Measurements from ENCODE around the gene GALNT1.

- no peak for TF ChIP-seq ZNF425 (CRISPR knock-in tag; conservative IDR thresholded peaks at IDR 0.05)
- TF ChIP-seq ATF3 (CRISPR knock-in tag; conservative IDR thresholded peaks at IDR 0.05), result no peak
- no peak for TF ChIP-seq NR1H2 (CRISPR knock-in tag; IDR thresholded peaks at IDR 0.05)
- no peak for TF ChIP-seq AR (CRISPR knock-in tag; IDR thresholded peaks at IDR 0.05)
- TF ChIP-seq SP1 (CRISPR knock-in tag; conservative IDR thresholded peaks at IDR 0.05), result no peak
- TF ChIP-seq E2F1 (CRISPR knock-in tag; IDR thresholded peaks at IDR 0.05), result no peak
- no peak for TF ChIP-seq FOXP1 (CRISPR knock-in tag; IDR thresholded peaks at IDR 0.05; ENCODE audit: borderline replicate concordance)
- TF ChIP-seq E2F4 (CRISPR knock-in tag; IDR thresholded peaks at IDR 0.05; ENCODE audit: borderline replicate concordance, low read depth), result no peak
- TF ChIP-seq ZNF232 (CRISPR knock-in tag; IDR thresholded peaks at IDR 0.05), result no peak
- no peak for TF ChIP-seq IRF2 (CRISPR knock-in tag; IDR thresholded peaks at IDR 0.05; ENCODE audit: borderline replicate concordance, low read depth)
Observed at GRCh38 chr18:35578936-35579335, 2.6 kb upstream of the GALNT1 start.

Measured in WTC11 (cell line).